HFF-Myc (cell line): ENCODE data around the gene MKI67.

Source experiments
- DNase-seq: peaks from one replicate; pipeline ENCODE4 v3.0.0-alpha.2; 2011; ENCODE audit warnings: low read depth; ENCODE audit errors: extremely low read depth
- H3K4me3 ChIP-seq: replicated peaks from 2 replicates; pipeline ENCODE4 v1.5.1; 2011; ENCODE audit warnings: low read depth, mild to moderate bottlenecking, control low read depth, low read length
- CTCF ChIP-seq: IDR thresholded peaks from 2 replicates; pipeline ENCODE4 v1.5.1; 2012; ENCODE audit warnings: mild to moderate bottlenecking, low read depth, low read length, control low read depth; ENCODE audit errors: missing control alignments

The MKI67 gene

DNA sequence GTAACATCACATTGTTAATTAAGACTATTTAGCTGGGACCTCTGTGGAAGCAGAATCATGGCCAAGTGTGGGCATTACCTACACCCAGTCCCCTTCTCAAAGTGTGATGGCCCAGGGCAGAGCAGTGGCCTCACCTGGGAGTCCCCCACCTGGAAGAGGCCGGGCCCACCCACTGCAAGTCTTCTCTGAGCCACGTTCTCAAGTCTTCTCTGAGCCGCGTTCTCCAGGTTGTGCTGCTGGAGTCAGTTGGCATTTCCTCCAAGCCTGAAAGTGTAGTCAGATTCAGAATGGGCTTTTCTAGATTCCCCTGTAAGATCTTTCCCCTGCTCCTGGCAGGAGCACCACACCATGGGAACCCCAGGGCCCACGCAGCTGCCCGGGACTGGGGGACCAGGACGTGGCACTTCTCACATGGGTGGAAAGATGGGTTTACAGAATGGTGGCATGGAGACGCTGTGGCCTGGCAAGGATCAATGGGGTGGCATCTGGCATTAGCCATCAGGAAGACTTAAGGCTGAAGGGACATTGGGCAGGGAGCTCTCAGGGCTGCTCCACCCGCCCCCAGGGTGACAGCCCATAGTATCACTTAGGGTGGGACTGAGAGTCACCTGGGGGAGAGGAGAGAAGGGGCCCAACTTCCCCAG, 68.0 kb downstream of the MKI67 start:
- TF ChIP-seq CTCF: no peak
- no peak for DNase-seq
- no peak overlapping the region for H3K4me3 ChIP-seq

GRCh38 chr10:128056303-128057050, 69.7 kb downstream of the MKI67 start:
- H3K4me3 ChIP-seq: no peak overlapping the region
- no peak for TF ChIP-seq CTCF
- no peak for DNase-seq

- TF ChIP-seq CTCF: no peak
- DNase-seq: no peak
These were observed 71.0 kb downstream of the MKI67 start for GRCh38 chr10:128055061-128055868.

GRCh38 chr10:128054163-128054970, 71.9 kb downstream of the MKI67 start:
- DNase-seq: no peak
- no peak for TF ChIP-seq CTCF
- no peak overlapping the region for H3K4me3 ChIP-seq

More at GRCh38 chr10:128055061-128055868, 71.0 kb downstream of the MKI67 start:
- H3K4me3 ChIP-seq: no peak overlapping the region

GRCh38 chr10:128053356-128053755, 72.9 kb downstream of the MKI67 start:
- no peak for DNase-seq
- H3K4me3 ChIP-seq: no peak overlapping the region
- TF ChIP-seq CTCF: no peak

DNA sequence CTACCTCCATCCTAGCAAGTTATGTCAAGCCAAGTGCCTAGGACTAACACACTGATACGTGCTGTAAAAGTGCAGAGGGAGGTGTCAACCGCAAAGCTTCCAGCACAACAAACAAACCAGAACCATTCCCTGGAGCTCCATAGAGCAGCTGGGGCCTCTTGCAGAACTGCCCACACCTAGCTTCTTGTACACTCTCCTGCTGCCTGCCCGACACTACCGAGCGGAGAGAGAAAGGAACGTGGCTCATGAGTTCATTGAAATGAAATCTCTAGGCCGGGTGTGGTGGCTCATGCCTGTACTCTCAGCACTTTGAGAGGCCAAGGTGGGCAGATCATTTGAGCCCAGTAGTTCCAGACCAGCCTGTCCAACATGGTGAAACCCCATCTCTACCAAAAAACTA, 73.5 kb downstream of the MKI67 start:
- DNase-seq: no peak
- no peak overlapping the region for H3K4me3 ChIP-seq
- no peak for TF ChIP-seq CTCF
